Fibroblast of lung (primary cell): ENCODE results near the gene TBC1D5.

Source experiments
- CTCF ChIP-seq, 2 donors: IDR thresholded peaks in 1 of 2; conservative IDR thresholded peaks in 1 of 2; 1 replicate in 1 of 2; 2 replicates in 1 of 2; pipeline ENCODE4 v1.5.1; 2011 to 2012; ENCODE audit warnings: low read length in 2 of 2, control low read depth in 1 of 2, inconsistent platforms in 1 of 2, low read depth in 1 of 2, mild to moderate bottlenecking in 1 of 2
- EZH2 ChIP-seq: IDR thresholded peaks from 2 replicates; pipeline ENCODE4 v1.5.1; 2012; ENCODE audit warnings: low read length, control low read depth, mild to moderate bottlenecking; ENCODE audit errors: missing control alignments

GRCh38 chr3:17589888-17590287 lies 152.5 kb downstream of the TBC1D5 start:
- TF ChIP-seq CTCF (conservative IDR thresholded peaks at IDR 0.05 in 1 of 2, IDR thresholded peaks at IDR 0.05 in 1 of 2; ENCODE audit: low read depth in 1 of 2, low read length in 2 of 2) (no peak), EZH2 (no peak)
